NB4 (cell line): ENCODE data around the gene UBAC2.

Experiments used
- CTCF ChIP-seq: IDR thresholded peaks from one replicate; pipeline ENCODE4 v1.5.1; 2012; ENCODE audit warnings: low read depth, low read length
- MAX ChIP-seq: IDR thresholded peaks from 2 replicates; pipeline ENCODE4 v1.6.1; 2011; ENCODE audit warnings: low read depth, low read length
- POLR2A ChIP-seq: IDR thresholded peaks from 2 replicates; pipeline ENCODE4 v1.6.1; 2011; ENCODE audit warnings: mild to moderate bottlenecking; ENCODE audit not compliant: insufficient read length; ENCODE audit errors: extremely low read depth

GRCh38 chr13:99179460-99179859 lies 21.2 kb upstream of the UBAC2 start:
- TF ChIP-seq MAX (no peak), CTCF (no peak), POLR2A (no peak)
